Stimulated activated CD4-positive, alpha-beta T cell treated with anti-CD3 and anti-CD28 coated beads, Interleukin-12 subunit alpha, Interleukin-12 subunit beta, amount 100 ng/mL, for 4 hours (primary cell): ENCODE measurements around the gene HDHD5.

Source experiments
- DNase-seq: peaks from one replicate; pipeline ENCODE4 v3.0.0-alpha.2; 2020

HDHD5 gene

DNA sequence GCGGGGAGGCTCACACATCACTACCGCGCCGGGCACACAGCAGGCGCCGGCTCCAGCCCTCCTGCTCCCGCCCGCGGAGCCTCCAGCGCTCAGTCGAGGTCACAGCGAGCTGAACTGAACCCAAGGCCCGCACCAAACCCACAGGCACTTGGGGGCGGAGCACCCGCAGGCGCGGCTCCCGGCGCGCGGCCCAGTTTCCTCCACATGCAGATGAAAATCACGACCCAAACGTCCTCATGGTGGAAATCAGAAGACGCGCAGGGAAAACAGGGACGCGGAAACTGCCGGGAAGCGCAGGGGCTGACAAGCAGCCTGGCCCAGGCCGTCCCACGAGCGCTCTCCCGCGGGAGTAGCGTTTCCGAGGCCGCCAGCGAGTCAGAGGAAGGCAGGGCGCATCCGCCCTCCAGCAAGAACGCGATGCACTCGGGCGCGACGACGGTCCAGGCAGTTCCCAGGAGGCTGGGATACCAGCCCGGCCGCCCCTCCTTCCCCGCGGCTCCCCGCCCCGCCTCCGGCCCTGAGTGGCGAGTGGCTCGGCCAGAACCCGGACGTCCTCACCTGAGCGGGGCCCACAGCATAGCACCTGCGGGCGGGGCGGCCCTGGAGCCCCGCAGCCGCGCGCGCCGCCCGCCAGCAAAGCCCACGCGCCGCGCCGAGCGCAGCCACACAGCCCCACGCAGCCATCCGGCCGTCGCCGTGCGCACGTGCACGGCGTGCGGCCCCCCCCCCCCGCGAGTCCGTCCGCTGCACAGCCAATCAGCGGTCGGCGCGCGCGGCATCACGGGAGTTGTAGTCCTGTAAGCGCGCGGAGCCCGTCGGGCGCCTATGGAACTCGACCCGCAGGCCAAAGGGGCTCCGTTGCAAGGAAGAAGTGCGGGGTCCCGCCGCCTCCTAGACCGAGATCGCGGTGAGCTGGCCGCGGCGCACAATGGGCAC is at the start of gene HDHD5:
Gene HDHD5, minus strand, starts transcription at position 710 of the 936 bp plus-strand sequence. Its CDS starts 26 bp downstream, at position 684.
- DNase-seq = peak; percentile 92

DNA sequence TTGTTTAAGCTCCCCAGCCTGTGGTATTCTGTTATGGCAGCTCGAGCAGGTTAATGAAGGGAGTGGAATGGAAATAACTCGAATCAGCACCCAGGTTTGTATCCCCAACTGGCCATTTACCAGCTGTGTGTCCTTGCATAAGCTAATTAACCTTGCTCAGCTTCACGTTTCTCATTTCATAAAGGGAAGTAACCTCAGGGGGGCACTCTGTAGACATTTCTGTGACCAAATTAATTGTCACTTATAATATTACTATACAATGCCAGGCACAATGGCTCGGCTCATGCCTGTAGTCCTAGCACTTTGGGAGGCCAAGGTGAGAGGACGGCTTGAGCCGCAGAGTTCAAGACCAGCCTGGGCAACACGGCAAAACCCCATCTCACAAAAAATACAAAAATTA is 46.4 kb upstream of the HDHD5 start:
- DNase-seq = no peak

- no peak for DNase-seq
Observed at GRCh38 chr22:17201285-17201945, 42.3 kb upstream of the HDHD5 start.

- DNase-seq = no peak
Observed at GRCh38 chr22:17199003-17199731, 40.1 kb upstream of the HDHD5 start.

- no peak for DNase-seq
Observed at GRCh38 chr22:17198170-17199002, 39.3 kb upstream of the HDHD5 start.

GRCh38 chr22:17194213-17194612 is 35.1 kb upstream of the HDHD5 start:
- DNase-seq = no peak

GRCh38 chr22:17192186-17192585 is 33.1 kb upstream of the HDHD5 start:
- DNase-seq = no peak

- DNase-seq = no peak
Observed at GRCh38 chr22:17191163-17191784, 32.2 kb upstream of the HDHD5 start.

- no peak for DNase-seq
Observed at GRCh38 chr22:17190702-17191101, 31.6 kb upstream of the HDHD5 start.

- DNase-seq = no peak
Observed at GRCh38 chr22:17176715-17177114, 17.6 kb upstream of the HDHD5 start.

- DNase-seq = no peak
Observed at GRCh38 chr22:17172029-17172833, 13.2 kb upstream of the HDHD5 start.

- peak; percentile 84 for DNase-seq
Observed at GRCh38 chr22:17171153-17172028, 12.3 kb upstream of the HDHD5 start.

- DNase-seq = no peak
Observed at GRCh38 chr22:17167486-17167885, 8.4 kb upstream of the HDHD5 start.

DNA sequence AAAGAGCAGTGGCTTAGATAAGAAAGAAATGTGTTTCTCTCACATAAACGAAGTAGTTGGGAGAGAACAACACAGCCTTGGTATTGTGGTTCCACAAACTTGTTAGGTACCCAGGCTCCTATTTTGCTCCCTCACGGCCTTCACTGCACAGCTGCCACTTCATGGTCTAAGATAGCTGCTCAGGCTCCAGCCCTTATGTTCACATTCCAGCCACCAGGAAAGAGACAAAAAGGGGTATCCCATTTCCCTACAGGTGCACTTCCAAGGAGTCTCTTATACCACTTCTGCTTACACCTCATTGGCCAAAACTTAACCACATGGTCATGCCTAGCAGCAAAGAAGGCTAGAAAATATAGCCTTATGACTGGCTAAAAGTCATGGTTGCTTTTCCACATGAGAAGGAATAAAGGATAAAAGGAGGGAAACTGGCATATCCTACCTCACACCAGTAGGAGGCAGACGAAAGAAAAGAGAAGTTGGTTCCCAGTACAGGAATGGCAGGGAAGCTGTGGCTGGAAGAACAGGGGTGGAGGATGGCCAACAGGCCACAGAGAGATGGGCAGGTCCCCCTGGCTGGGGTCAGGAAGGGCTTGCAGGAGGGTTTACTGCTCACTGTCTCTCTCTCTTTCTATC is 5.4 kb upstream of the HDHD5 start:
- no peak for DNase-seq

- no peak for DNase-seq
Observed at GRCh38 chr22:17162731-17163130, 3.7 kb upstream of the HDHD5 start.

DNA sequence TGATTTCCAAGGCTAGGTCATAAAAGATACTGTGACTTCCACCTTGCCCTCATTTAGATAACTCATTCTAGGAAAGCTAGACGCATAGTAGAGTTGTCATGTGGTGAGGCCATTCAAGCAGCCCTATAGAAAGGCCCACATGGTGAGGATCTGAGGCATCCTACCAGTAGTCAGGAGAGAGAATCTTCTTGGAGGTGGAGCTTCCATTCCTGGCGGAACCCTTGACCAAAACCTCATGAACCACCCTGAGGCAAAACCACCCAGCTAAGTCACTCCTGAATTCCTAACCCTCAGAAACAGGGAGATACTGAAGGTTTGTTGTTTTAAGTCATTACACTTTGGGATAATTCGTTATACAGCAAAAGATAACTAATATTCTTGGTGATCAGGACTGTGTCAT is 2.9 kb upstream of the HDHD5 start:
- DNase-seq = no peak

- peak; percentile 72 for DNase-seq
Observed at GRCh38 chr22:17159504-17159951, 451 bp upstream of the HDHD5 start.

DNA sequence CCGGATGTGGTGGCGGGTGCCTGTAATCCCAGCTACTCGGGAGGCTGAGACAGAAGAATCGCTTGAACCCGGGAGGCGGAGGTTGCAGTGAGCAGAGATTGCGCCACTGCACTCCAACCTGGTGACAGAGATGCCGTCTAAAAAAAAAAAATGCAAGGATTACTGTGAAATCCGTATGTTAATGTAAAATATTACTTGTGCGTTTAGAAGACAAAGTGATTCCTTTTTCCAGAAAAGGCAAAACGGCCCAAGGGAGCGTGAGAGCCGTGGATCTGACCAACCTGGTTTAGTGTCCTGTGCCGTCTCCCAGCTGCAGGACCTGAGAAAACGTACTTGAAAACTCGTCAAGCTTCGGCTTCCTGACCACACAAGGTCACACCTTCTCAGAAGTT is 905 bp downstream of the HDHD5 start:
- DNase-seq = no peak

GRCh38 chr22:17157714-17158113 is 1.4 kb downstream of the HDHD5 start:
- DNase-seq = no peak

GRCh38 chr22:17155941-17156340 is 3.1 kb downstream of the HDHD5 start:
- no peak for DNase-seq
